HG03432 (cell line): ENCODE measurements around the gene MAML3.

Experiments used
- ATAC-seq: cut with Tn5 transposase; IDR thresholded peaks from one replicate; pipeline ENCODE4 v1.9.1; 2021; ENCODE audit warnings: mild to moderate bottlenecking, moderate library complexity; ENCODE audit not compliant: unreplicated experiment

MAML3 gene

GRCh38 chr4:139907001-139907809 lies 246.8 kb downstream of the MAML3 start:
- peak; percentile 69 for ATAC-seq

- ATAC-seq, result no peak
Observed at GRCh38 chr4:139905489-139905888, 248.5 kb downstream of the MAML3 start.

GRCh38 chr4:139904406-139904805 lies 249.6 kb downstream of the MAML3 start:
- no peak for ATAC-seq

GRCh38 chr4:139903845-139904244 lies 250.1 kb downstream of the MAML3 start:
- ATAC-seq, result no peak

GRCh38 chr4:139902321-139903320 lies 251.4 kb downstream of the MAML3 start:
- ATAC-seq, result no peak

GRCh38 chr4:139901531-139902320 lies 252.3 kb downstream of the MAML3 start:
- no peak for ATAC-seq

GRCh38 chr4:139900964-139901376 lies 253.0 kb downstream of the MAML3 start:
- no peak for ATAC-seq

- ATAC-seq, result no peak
Observed at GRCh38 chr4:139899346-139899745, 254.6 kb downstream of the MAML3 start.

GRCh38 chr4:139898293-139898692 lies 255.7 kb downstream of the MAML3 start:
- no peak for ATAC-seq

- no peak for ATAC-seq
Observed at GRCh38 chr4:139896091-139896604, 257.8 kb downstream of the MAML3 start.

- ATAC-seq, result no peak
Observed at GRCh38 chr4:139893801-139894200, 260.2 kb downstream of the MAML3 start.

GRCh38 chr4:139892973-139893736 lies 260.8 kb downstream of the MAML3 start:
- no peak for ATAC-seq

- no peak for ATAC-seq
Observed at GRCh38 chr4:139890816-139891215, 263.2 kb downstream of the MAML3 start.

- no peak for ATAC-seq
Observed at GRCh38 chr4:139889901-139890300, 264.1 kb downstream of the MAML3 start.

- ATAC-seq, result no peak
Observed at GRCh38 chr4:139889264-139889663, 264.7 kb downstream of the MAML3 start.

- ATAC-seq, result peak; percentile 88
Observed at GRCh38 chr4:139887962-139888735, 265.8 kb downstream of the MAML3 start.

- ATAC-seq, result no peak
Observed at GRCh38 chr4:139887376-139887802, 266.6 kb downstream of the MAML3 start.

- ATAC-seq, result no peak
Observed at GRCh38 chr4:139886798-139887197, 267.2 kb downstream of the MAML3 start.

GRCh38 chr4:139884438-139884837 lies 269.5 kb downstream of the MAML3 start:
- ATAC-seq, result no peak
